ENCODE data around the gene KRAS. TPM values are rescaled to one million over a fixed set of nuclear protein-coding genes. Genes with fewer than 3 reads are reported as not detected.

The KRAS gene
- polyA plus RNA-seq, 1 donor (not counting 4 experiments of a cell fraction or from before 2014, with no cell fraction given) = 26.1 TPM

DNA sequence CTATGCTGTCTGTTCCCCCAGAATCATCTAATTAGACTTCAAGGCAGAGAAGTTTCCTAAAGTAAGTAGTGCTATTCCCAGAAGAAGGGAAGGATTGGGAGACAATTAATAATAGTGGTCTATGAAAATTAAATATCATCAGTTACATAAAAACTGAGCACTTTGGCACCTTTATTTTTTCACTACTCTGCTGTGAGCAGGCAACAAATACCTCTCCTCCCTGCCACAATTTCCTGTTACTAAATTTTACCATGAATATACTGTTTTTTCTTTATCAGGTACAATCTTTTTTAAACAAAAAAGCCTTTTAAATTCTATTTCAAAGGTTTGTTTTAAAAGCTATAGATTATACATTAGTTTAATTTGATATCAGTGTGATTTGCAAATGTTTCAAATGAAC, 29.4 kb upstream of the KRAS start:
- Histone ChIP-seq H3K4me1 (ENCODE audit: control insufficient read depth, extremely low read depth, insufficient read depth, low read length) (peaks cover 12% of the 10 kb centered on the region), H3K4me3 (ENCODE audit: control insufficient read depth in 2 of 3, extremely low read depth in 1 of 3, insufficient read depth in 2 of 3, low read depth in 1 of 3, low read length in 3 of 3) (no peak overlapping the region), H3K9ac (ENCODE audit: control insufficient read depth, extremely low read depth, insufficient read depth, low read length) (no peak overlapping the region), H3K9me3 (ENCODE audit: control insufficient read depth, low read depth, low read length) (no peaks in the 10 kb centered on the region), H3K27ac (ENCODE audit: control insufficient read depth, insufficient read depth, low read length) (no peak overlapping the region), H3K4me2 (ENCODE audit: control insufficient read depth, extremely low read depth, insufficient read depth, low read depth, low read length) (no peak overlapping the region), H3K36me3 (ENCODE audit: control insufficient read depth in 2 of 2, extremely low read depth in 1 of 2, insufficient read depth in 2 of 2, low read length in 2 of 2) (no peaks in the 10 kb centered on the region), H3K79me2 (ENCODE audit: control insufficient read depth, insufficient read depth, low read length) (no peaks in the 10 kb centered on the region), H2AFZ (ENCODE audit: control insufficient read depth, low read length) (no peak overlapping the region), H3K27me3 (ENCODE audit: control insufficient read depth, extremely low read depth, insufficient read depth, low read length) (no peaks in the 10 kb centered on the region), H3K9me1 (ENCODE audit: control insufficient read depth, extremely low read depth, insufficient read depth, low read length) (no peaks in the 10 kb centered on the region), H4K20me1 (ENCODE audit: control insufficient read depth, extremely low read depth, insufficient read depth, low read length) (no peaks in the 10 kb centered on the region)
- DNase-seq (ENCODE audit: low read depth, low spot score) (no peak), FAIRE-seq (no peak)
- dilution Hi-C loops (cut with MboI; ENCODE audit: extremely low pct_ligation_motif_present, low sequenced_read_pairs) = no loop called here
- TF ChIP-seq EZH2 (IDR thresholded peaks at IDR 0.05; ENCODE audit: low read length) = no peak
- TF ChIP-seq CTCF (optimal IDR thresholded peaks at IDR 0.05 in 1 of 3, IDR thresholded peaks at IDR 0.05 in 1 of 3, conservative IDR thresholded peaks at IDR 0.05 in 1 of 3; ENCODE audit: extremely low read depth in 1 of 3, insufficient read depth in 2 of 3, low read length in 3 of 3) = no peak

DNA sequence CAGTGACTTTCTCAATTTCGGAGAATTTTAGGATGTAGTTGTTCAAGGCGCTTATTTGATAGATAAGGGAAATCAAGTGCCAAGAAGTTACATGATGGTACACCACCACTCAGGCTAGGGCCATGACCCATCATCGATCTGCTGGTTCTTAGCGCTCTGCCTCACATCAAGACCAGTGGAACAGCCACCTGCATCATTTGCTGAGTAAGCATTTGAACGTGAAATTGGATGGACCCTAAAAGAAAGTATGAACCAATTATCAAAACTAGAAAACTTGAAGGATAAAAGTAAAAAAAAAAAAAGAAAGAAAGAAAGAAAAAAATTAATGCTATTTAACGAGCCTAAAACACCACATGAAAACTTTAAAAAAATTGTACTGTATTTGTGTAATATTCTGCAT, 27.5 kb upstream of the KRAS start:
- H3K9me3 ChIP-seq (ENCODE audit: control insufficient read depth, low read depth, low read length) = no peaks in the 10 kb centered on the region
- dilution Hi-C loops (cut with MboI; ENCODE audit: extremely low pct_ligation_motif_present, low sequenced_read_pairs) = no loop called here
- no peaks in the 10 kb centered on the region for H3K9me1 ChIP-seq (ENCODE audit: control insufficient read depth, extremely low read depth, insufficient read depth, low read length)
- peaks cover 7% of the 10 kb centered on the region for H3K4me1 ChIP-seq (ENCODE audit: control insufficient read depth, extremely low read depth, insufficient read depth, low read length)
- FAIRE-seq = no peak
- H3K27me3 ChIP-seq (ENCODE audit: control insufficient read depth, extremely low read depth, insufficient read depth, low read length) = no peaks in the 10 kb centered on the region
- no peak overlapping the region for H2AFZ ChIP-seq (ENCODE audit: control insufficient read depth, low read length)
- no peak overlapping the region for H3K4me2 ChIP-seq (ENCODE audit: control insufficient read depth, extremely low read depth, insufficient read depth, low read depth, low read length)
- no peak overlapping the region for H3K27ac ChIP-seq (ENCODE audit: control insufficient read depth, insufficient read depth, low read length)
- H3K36me3 ChIP-seq (ENCODE audit: control insufficient read depth in 2 of 2, extremely low read depth in 1 of 2, insufficient read depth in 2 of 2, low read length in 2 of 2) = no peaks in the 10 kb centered on the region
- H3K4me3 ChIP-seq (ENCODE audit: control insufficient read depth in 2 of 3, extremely low read depth in 1 of 3, insufficient read depth in 2 of 3, low read depth in 1 of 3, low read length in 3 of 3) = no peak overlapping the region
- no peak for TF ChIP-seq EZH2 (IDR thresholded peaks at IDR 0.05; ENCODE audit: low read length)
- TF ChIP-seq CTCF (optimal IDR thresholded peaks at IDR 0.05 in 1 of 3, IDR thresholded peaks at IDR 0.05 in 1 of 3, conservative IDR thresholded peaks at IDR 0.05 in 1 of 3; ENCODE audit: extremely low read depth in 1 of 3, insufficient read depth in 2 of 3, low read length in 3 of 3) = no peak
- no peaks in the 10 kb centered on the region for H3K79me2 ChIP-seq (ENCODE audit: control insufficient read depth, insufficient read depth, low read length)
- DNase-seq (ENCODE audit: low read depth, low spot score) = no peak
- no peak overlapping the region for H3K9ac ChIP-seq (ENCODE audit: control insufficient read depth, extremely low read depth, insufficient read depth, low read length)
- H4K20me1 ChIP-seq (ENCODE audit: control insufficient read depth, extremely low read depth, insufficient read depth, low read length) = no peaks in the 10 kb centered on the region
